Measurements from ENCODE around the gene ATOH8.
"Not testable (repeated sequence)": the region's sequence is repeated elsewhere in the genome, so short reads cannot be mapped to it uniquely, and the experiment has no call there.

ATOH8 gene

GRCh38 chr2:85712849-85713612 lies 40.8 kb upstream of the ATOH8 start:
- no peak for DNase-seq (ENCODE audit: extremely low read depth, low read depth)
- no peak for TF ChIP-seq CTCF (IDR thresholded peaks at IDR 0.05; ENCODE audit: low read depth, low read length)

- no peak for TF ChIP-seq CTCF (IDR thresholded peaks at IDR 0.05; ENCODE audit: low read depth, low read length)
- no peak for DNase-seq (ENCODE audit: extremely low read depth, low read depth)
Observed at GRCh38 chr2:85713836-85714235, 40.0 kb upstream of the ATOH8 start.

GRCh38 chr2:85714421-85714820 lies 39.4 kb upstream of the ATOH8 start:
- DNase-seq (ENCODE audit: extremely low read depth, low read depth) = not testable (repeated sequence)

- DNase-seq (ENCODE audit: extremely low read depth, low read depth) = no peak
- TF ChIP-seq CTCF (IDR thresholded peaks at IDR 0.05; ENCODE audit: low read depth, low read length) = no peak
Observed at GRCh38 chr2:85714841-85715240, 39.0 kb upstream of the ATOH8 start.

GRCh38 chr2:85716346-85716914 lies 37.4 kb upstream of the ATOH8 start:
- no peak for DNase-seq (ENCODE audit: extremely low read depth, low read depth)
- TF ChIP-seq CTCF (IDR thresholded peaks at IDR 0.05; ENCODE audit: low read depth, low read length) = no peak

- TF ChIP-seq CTCF (IDR thresholded peaks at IDR 0.05; ENCODE audit: low read depth, low read length) = no peak
- peak; percentile 90 for DNase-seq (ENCODE audit: extremely low read depth, low read depth)
Observed at GRCh38 chr2:85717308-85718008, 36.3 kb upstream of the ATOH8 start.

- no peak for TF ChIP-seq CTCF (IDR thresholded peaks at IDR 0.05; ENCODE audit: low read depth, low read length)
- no peak for DNase-seq (ENCODE audit: extremely low read depth, low read depth)
Observed at GRCh38 chr2:85718009-85718391, 35.8 kb upstream of the ATOH8 start.

All from AG09319 (cell line).